ENCODE data around the gene SERINC2.

Gene SERINC2

GRCh38 chr1:31396633-31397351, 16.2 kb upstream of the SERINC2 start:
- DNase-seq (ENCODE audit: low read depth): no peak
- H3K4me3 ChIP-seq (ENCODE audit: low read depth, low read length): no peak overlapping the region
- in situ Hi-C loops (cut with HindIII; ENCODE audit: low sequenced_read_pairs): no loop called here
- TF ChIP-seq CTCF (IDR thresholded peaks at IDR 0.05; ENCODE audit: low read depth, low read length, missing control alignments): peak; percentile 30

- TF ChIP-seq CTCF (IDR thresholded peaks at IDR 0.05; ENCODE audit: low read depth, low read length, missing control alignments): no peak
- in situ Hi-C loops (cut with HindIII; ENCODE audit: low sequenced_read_pairs): no loop called here
- no peak overlapping the region for H3K4me3 ChIP-seq (ENCODE audit: low read depth, low read length)
- DNase-seq (ENCODE audit: low read depth): no peak
Observed at GRCh38 chr1:31397360-31398095, 15.5 kb upstream of the SERINC2 start.

GRCh38 chr1:31398246-31398645, 14.8 kb upstream of the SERINC2 start:
- no peak for TF ChIP-seq CTCF (IDR thresholded peaks at IDR 0.05; ENCODE audit: low read depth, low read length, missing control alignments)
- H3K4me3 ChIP-seq (ENCODE audit: low read depth, low read length): no peak overlapping the region
- in situ Hi-C loops (cut with HindIII; ENCODE audit: low sequenced_read_pairs): no loop called here
- no peak for DNase-seq (ENCODE audit: low read depth)

GRCh38 chr1:31399976-31400375, 13.0 kb upstream of the SERINC2 start:
- no peak for DNase-seq (ENCODE audit: low read depth)
- TF ChIP-seq CTCF (IDR thresholded peaks at IDR 0.05; ENCODE audit: low read depth, low read length, missing control alignments): no peak
- in situ Hi-C loops (cut with HindIII; ENCODE audit: low sequenced_read_pairs): no loop called here
- no peak overlapping the region for H3K4me3 ChIP-seq (ENCODE audit: low read depth, low read length)

- no peak overlapping the region for H3K4me3 ChIP-seq (ENCODE audit: low read depth, low read length)
- no peak for TF ChIP-seq CTCF (IDR thresholded peaks at IDR 0.05; ENCODE audit: low read depth, low read length, missing control alignments)
- no peak for DNase-seq (ENCODE audit: low read depth)
- in situ Hi-C loops (cut with HindIII; ENCODE audit: low sequenced_read_pairs): no loop called here
Observed at GRCh38 chr1:31400393-31400792, 12.6 kb upstream of the SERINC2 start.

GRCh38 chr1:31401241-31401640, 11.8 kb upstream of the SERINC2 start:
- DNase-seq (ENCODE audit: low read depth): no peak
- no peak for TF ChIP-seq CTCF (IDR thresholded peaks at IDR 0.05; ENCODE audit: low read depth, low read length, missing control alignments)
- H3K4me3 ChIP-seq (ENCODE audit: low read depth, low read length): no peak overlapping the region
- in situ Hi-C loops (cut with HindIII; ENCODE audit: low sequenced_read_pairs): no loop called here

Measured in astrocyte of the cerebellum (primary cell).